Stimulated activated CD8-positive, alpha-beta memory T cell treated with anti-CD3 and anti-CD28 coated beads, Interleukin-7, amount 100 ng/mL, for 1 hour (primary cell): ENCODE data around the gene CMIP.
"Not testable (repeated sequence)": the region's sequence is repeated elsewhere in the genome, so short reads cannot be mapped to it uniquely, and the experiment has no call there.

Experiments
- DNase-seq, 2 donors: peaks; one replicate each; pipeline ENCODE4 v3.0.0-alpha.2; 2020; ENCODE audit warnings: low read depth in 2 of 2

The CMIP gene

GRCh38 chr16:81444448-81445121 is at the start of gene CMIP:
CMIP (plus strand) TSS chr16:81444808.
- peak; percentile 46 to 49 for DNase-seq

DNA sequence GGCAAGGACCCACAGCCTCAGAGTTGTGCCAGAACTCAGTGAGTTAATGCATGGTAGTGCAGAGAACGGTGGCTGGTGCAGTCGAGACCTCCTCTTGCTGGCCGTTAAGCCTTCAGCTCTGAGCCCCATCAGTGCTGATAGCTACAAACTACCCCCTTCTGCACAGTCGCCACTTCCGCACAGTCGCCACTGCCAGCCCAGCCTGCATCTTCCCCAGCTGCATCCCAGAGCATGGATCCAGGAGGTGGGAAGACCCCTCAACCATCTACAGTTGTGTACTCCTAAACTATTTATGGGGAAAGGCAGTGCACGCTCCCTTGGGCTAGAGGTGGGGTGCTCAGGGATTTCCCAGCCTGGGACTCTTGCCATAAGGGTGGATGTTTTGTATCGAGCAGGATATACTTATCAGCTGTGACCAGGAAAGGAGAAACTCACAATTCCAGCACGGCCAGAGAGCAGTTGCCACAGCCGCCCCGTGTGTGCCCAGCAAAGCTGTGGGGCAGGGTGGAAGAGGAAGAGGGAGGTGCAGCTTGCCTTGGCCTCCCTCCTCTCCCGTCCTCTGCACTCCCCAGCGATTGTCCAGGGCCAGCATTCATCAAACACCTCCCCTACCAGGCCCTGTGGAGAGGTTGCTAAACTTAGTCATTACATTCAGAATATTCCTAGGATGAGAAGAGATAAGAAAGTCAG is 49.5 kb upstream of the CMIP start:
- no peak for DNase-seq

DNA sequence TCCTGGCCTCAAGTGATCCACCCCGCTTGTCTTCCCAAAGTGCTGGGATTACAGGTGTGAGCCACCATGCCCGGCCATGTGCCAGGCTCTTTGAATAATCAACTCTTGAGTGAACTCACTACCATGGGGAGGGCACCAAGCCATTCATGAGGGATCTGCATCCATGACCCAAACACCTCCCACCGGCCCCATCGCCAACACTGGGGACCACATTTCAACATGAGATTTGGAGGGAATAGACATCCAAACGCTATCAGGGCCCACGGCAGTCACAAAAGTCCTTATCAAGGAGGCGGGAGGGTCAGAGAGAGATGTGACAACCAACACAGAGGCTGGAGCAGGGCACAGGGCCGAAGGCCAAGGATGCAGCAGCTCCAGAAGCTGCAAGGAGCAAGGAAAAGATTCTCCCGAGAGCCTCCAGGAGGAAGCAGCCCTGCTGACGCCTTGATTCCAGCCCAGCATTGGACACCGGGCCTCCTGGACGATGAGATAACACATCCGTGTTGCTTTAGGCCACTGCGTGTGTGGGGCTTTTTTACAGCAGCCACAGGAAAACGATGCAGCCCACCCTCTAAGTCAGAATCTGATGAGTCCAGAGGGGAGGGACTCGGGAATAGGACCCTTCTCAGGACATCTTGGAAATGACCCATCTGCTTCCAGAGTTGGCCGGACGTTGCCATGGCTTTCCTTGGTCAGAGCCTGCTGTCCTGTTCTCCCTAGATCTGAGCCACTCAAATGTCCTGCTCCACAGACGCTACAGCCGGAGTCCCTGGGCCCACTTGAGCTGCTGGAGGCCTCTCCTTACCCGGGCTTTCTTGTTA is 47.3 kb upstream of the CMIP start:
- no peak for DNase-seq

- no peak for DNase-seq
Observed at GRCh38 chr16:81397879-81398520, 46.6 kb upstream of the CMIP start.

DNA sequence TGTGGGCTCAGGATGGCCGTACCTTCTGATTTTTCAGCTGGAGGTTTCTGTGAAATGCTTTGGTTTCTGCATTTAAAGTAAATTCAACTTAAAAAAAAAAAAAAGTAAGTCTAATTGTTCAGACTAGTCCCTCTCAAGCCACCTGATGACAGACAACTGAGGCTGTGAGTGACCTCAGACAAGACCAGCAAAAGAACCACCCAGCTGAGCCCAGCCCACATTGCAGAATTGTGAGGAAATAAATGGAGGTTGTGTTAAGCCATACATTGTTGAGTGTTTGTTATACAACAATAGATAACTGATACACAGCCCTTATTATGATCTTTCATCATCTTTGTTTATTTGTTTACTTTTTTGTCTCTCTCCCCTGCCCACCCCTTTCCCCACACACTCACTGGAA is 44.7 kb upstream of the CMIP start:
- no peak for DNase-seq

DNA sequence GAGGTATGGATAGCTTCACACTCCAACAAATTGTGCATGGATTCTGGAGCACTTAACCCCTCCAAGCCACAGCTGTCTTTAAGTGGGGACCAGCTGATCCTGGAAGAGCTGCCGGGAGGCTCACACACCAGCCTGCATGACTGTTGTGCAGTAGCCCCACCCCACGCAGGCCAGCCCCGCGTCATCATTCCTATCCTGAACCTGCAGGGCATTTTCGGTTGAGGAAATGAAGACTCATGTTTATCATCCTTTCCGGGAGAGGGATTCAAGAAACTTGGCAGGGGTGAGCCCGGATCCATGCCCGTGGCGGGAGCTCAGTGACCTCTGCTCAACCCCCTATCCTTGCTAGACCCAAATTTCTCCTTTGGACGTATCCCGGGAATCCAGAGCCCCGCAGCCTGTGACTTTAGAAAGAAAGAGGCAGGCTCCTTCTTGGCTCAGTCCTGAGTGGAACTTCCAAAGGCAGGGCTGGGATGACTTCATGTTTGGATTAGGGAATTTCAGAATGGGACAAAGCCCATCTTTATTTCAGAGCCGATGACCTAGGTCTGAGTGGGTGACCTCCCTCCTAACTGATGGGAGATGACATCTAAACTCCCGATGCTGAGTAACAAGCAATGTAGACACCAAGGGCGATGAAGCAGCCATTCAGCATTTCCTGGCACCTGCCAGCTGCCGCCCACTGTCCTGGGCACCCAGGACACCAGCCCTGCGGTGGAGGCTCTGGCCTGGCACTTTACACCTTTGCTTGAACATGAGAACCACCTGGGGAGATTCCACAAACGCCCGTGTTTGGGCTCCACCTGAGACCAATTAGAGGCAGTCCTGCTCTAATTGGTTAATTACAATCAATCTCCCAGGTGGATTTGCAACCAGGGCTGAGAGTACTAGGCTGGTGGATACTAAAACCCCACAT is 43.3 kb upstream of the CMIP start:
- DNase-seq: no peak

- DNase-seq: no peak
Observed at GRCh38 chr16:81403208-81403600, 41.4 kb upstream of the CMIP start.

GRCh38 chr16:81403601-81404391 is 40.8 kb upstream of the CMIP start:
- DNase-seq: peak; percentile 61 to 73

GRCh38 chr16:81405002-81405401 is 39.6 kb upstream of the CMIP start:
- DNase-seq: not testable (repeated sequence)

- DNase-seq: no peak
Observed at GRCh38 chr16:81405702-81406113, 38.9 kb upstream of the CMIP start.

DNA sequence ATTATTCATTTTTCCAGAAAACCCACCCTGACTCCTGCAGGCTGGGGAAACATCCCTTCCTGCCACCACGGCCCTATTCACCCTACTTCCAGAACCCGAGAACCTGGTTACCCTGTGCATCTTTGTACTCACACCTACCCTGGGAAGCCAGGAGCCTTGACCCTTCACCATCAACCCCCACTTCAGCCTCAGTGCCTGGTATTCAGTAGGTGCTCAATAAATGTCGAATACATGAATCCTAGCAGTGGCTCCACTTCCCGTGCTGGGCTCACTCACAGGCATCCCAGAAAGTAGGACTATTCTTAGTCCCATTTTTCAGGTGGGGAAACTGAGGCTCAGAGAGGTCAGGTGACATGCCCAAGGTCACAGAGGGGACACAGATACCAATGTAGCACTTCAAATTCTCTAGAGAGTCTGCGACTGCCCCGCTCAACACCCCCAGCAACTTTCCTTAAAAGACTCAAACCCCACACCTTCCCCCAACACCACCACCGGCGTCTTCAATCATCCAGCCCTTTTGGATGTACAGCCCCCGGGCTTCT is 36.1 kb upstream of the CMIP start:
- DNase-seq: no peak

GRCh38 chr16:81409016-81409556 is 35.5 kb upstream of the CMIP start:
- DNase-seq: no peak

- DNase-seq: no peak
Observed at GRCh38 chr16:81410643-81411293, 33.8 kb upstream of the CMIP start.

DNA sequence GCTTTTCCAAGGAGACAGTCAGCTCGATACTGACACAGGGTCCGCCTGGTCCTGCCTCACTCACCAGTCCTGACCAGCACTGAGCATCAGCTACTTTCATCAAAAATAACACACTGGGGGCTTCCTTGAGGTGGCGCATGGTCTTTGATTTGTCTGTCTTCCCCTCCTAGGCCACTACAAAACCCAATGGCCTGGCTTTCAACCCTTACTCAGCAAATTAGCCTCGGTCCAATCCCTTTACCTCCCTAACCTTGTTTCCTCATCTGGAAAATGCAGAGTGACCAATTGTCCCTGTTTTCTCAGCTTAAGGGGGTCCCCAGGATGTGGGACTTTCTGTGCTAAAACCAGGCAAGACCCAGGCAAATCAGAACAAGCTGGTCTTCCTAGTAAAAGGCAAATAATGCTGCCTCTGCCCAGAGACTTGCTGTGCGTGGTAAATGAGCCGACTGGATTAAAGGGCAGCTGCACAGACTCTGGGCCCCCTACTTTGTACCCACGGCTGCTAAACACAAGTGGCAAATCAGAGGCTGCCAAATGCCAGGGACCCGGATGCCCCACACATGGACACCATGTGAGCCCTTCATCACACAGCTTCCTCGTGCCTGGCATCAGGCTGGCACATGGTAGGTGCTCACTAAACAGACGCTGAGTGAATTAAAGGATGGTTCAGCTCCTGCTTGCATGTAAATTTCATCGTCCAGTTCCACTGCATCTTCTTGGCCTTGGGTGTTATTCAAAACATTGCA is 31.2 kb upstream of the CMIP start:
- DNase-seq: no peak

DNA sequence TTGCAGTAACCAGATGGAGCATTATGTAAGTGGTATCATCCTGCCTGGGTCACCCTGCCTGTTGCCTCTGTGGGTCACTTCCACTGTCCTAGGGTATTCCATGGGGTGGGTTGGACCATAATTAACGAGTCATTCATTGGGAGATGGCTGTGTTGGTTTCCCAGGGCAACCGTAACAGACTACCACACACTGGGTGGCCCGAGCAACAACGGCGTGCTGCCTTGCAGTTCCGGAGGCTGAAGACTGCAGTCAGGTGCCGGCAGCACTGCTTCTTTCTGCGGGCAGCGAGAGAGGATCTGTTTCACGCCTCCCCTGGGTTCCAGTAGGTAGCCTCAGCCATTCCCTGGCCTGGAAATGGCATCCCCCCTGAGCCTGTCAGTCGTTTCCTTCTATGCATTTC is 28.9 kb upstream of the CMIP start:
- no peak for DNase-seq

DNA sequence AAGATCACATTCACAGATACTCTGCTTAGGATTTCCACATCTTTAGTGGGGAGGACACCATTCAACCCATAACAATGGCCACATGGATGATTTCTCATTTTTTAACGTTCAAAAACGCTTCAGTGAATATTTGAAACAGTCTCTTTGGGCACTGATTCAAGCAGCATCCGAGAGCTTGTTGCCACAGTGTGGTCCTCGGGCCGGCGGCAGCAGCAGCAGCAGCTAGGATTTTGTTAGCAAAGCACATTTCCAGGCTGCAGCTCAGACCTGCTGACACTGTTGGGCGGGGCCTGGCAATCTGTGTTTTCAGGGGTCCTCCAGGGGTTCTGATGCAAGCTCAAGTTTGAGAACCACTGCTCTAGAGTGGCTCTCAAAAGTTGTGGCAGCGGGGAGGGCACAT is 27.9 kb upstream of the CMIP start:
- no peak for DNase-seq

DNA sequence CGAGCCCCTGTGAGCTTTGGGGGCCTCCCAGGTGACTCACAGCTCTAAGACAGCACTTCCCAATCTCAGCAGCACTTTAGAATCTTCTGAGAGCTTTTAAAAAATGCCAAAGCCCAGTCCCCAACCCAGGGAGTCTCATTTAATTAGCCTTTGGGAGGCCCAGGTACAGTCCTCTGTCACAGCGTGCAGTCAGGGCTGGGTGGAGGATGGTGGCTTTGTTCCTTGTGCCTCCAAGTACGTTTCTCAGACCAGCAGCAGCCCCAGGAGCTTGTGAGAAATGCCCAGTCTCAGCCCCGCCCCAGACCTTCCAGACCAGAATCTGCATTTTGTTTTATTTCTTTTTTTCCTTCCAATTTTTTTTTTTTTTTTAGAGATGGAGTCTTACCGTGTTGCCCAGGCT is 27.4 kb upstream of the CMIP start:
- DNase-seq: no peak

GRCh38 chr16:81419806-81420205 is 24.8 kb upstream of the CMIP start:
- no peak for DNase-seq

DNA sequence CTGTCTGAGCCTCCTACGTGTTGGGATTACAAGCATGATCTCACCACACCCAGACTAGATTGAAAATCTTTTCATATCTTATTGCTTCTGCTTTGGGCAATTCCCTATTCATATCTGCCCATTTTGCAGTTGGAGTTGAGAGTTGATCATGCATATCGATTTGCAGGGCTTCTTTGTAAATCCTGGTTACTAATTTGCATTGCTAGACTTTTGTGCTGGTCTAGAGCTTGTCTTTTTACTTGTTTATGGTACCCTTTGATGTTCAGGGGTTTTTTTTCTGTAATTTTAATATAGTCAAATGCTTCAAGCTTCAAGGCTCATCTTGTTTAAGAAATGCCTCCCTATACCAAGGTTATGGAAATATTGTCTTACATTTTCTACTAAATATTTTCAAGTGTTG is 23.5 kb upstream of the CMIP start:
- DNase-seq: no peak
